Liver (tissue), 9 donors: ENCODE data around the gene DNASE2. TPM values are rescaled to one million over a fixed set of nuclear protein-coding genes. Genes with fewer than 3 reads are reported as not detected.
A peak's percentile ranks its signal among the peaks of the same experiment; 100 is the strongest.

Experiments used
- DNase-seq: peaks from one replicate; pipeline ENCODE4 v3.0.0-alpha.2; 2017; ENCODE audit warnings: low spot score
- H3K27ac ChIP-seq, 2 donors: one replicate each; pipeline ENCODE4 v1.7.0; 2013; ENCODE audit warnings: inconsistent platforms in 2 of 2, low read length in 2 of 2, control low read depth in 1 of 2, low read depth in 1 of 2, mild to moderate bottlenecking in 1 of 2
- H3K27me3 ChIP-seq, 4 donors: one replicate each; pipeline versions ENCODE4 v1.6.1 to v1.7.0; 2013; ENCODE audit warnings: low read length in 3 of 4, inconsistent platforms in 1 of 4, mild to moderate bottlenecking in 1 of 4, moderate library complexity in 1 of 4; ENCODE audit not compliant: control insufficient read depth in 4 of 4, insufficient read depth in 4 of 4
- H3K36me3 ChIP-seq, 4 donors: one replicate each; pipeline versions ENCODE4 v1.6.1 to v1.7.0; 2013; ENCODE audit warnings: low read length in 3 of 4, mild to moderate bottlenecking in 3 of 4, low read depth in 1 of 4, moderate library complexity in 1 of 4; ENCODE audit not compliant: control insufficient read depth in 4 of 4, insufficient read depth in 3 of 4
- H3K4me1 ChIP-seq, 4 donors: one replicate each; pipeline versions ENCODE4 v1.6.1 to v1.7.0; 2013; ENCODE audit warnings: low read length in 3 of 4, mild to moderate bottlenecking in 3 of 4, moderate library complexity in 1 of 4; ENCODE audit not compliant: control insufficient read depth in 4 of 4, insufficient read depth in 4 of 4
- H3K4me3 ChIP-seq, 3 donors: one replicate each; pipeline versions ENCODE4 v1.6.1 to v1.7.0; 2013; ENCODE audit warnings: low read length in 3 of 3, control low read depth in 1 of 3, low read depth in 1 of 3, mild to moderate bottlenecking in 1 of 3
- H3K9ac ChIP-seq, 2 donors: one replicate each; pipeline ENCODE4 v1.7.0; 2013; ENCODE audit warnings: low read length in 2 of 2, mild to moderate bottlenecking in 2 of 2, moderate library complexity in 2 of 2, control low read depth in 1 of 2, low read depth in 1 of 2
- H3K9me3 ChIP-seq, 4 donors: one replicate each; pipeline versions ENCODE4 v1.6.1 to v1.7.0; 2013; ENCODE audit warnings: low read length in 3 of 4; ENCODE audit not compliant: control insufficient read depth in 4 of 4
- ATF3 ChIP-seq: IDR thresholded peaks from 2 replicates; pipeline ENCODE4 v1.6.1; 2016; ENCODE audit warnings: antibody characterized with exemption
- CTCF ChIP-seq: fragments of 150-350 bp; IDR thresholded peaks from 2 replicates; pipeline ENCODE4 v1.5.1; 2017; ENCODE audit warnings: improper control_type of control experiment, low read depth, low read length; ENCODE audit not compliant: missing input control
- EGR1 ChIP-seq, 2 donors: IDR thresholded peaks; 2 replicates each; pipeline ENCODE4 v1.6.1; 2016 to 2018; ENCODE audit warnings: antibody characterized with exemption in 2 of 2, low read depth in 2 of 2
- FOXA1 ChIP-seq: IDR thresholded peaks from 2 replicates; pipeline ENCODE4 v1.6.1; 2016; ENCODE audit warnings: antibody characterized with exemption
- FOXA2 ChIP-seq: IDR thresholded peaks from 2 replicates; pipeline ENCODE4 v1.6.1; 2016; ENCODE audit warnings: antibody characterized with exemption
- GABPA ChIP-seq, 2 donors: IDR thresholded peaks in 1 of 2; conservative IDR thresholded peaks in 1 of 2; 2 replicates each; pipeline ENCODE4 v1.6.1; 2016; ENCODE audit warnings: antibody characterized with exemption in 2 of 2, mild to moderate bottlenecking in 1 of 2, moderate library complexity in 1 of 2
- HNF4A ChIP-seq, 2 donors: conservative IDR thresholded peaks; 2 replicates each; pipeline ENCODE4 v1.6.1; 2016; ENCODE audit warnings: antibody characterized with exemption in 2 of 2, mild to moderate bottlenecking in 2 of 2
- HNF4G ChIP-seq: IDR thresholded peaks from 2 replicates; pipeline ENCODE4 v1.6.1; 2016; ENCODE audit warnings: antibody characterized with exemption
- JUND ChIP-seq, 2 donors: IDR thresholded peaks; 2 replicates each; pipeline ENCODE4 v1.6.1; 2016; ENCODE audit warnings: antibody characterized with exemption in 2 of 2
- NR2F2 ChIP-seq: IDR thresholded peaks from 2 replicates; pipeline ENCODE4 v1.6.1; 2016; ENCODE audit warnings: antibody characterized with exemption
- RAD21 ChIP-seq, 2 donors: IDR thresholded peaks; 2 replicates each; pipeline ENCODE4 v1.6.1; 2016; ENCODE audit warnings: antibody characterized with exemption in 2 of 2, mild to moderate bottlenecking in 2 of 2
- REST ChIP-seq: IDR thresholded peaks from 2 replicates; pipeline ENCODE4 v1.6.1; 2016; ENCODE audit warnings: antibody characterized with exemption, mild to moderate bottlenecking
- RXRA ChIP-seq, 2 donors: IDR thresholded peaks; 2 replicates each; pipeline ENCODE4 v1.6.1; 2017 to 2018; ENCODE audit warnings: antibody characterized with exemption in 2 of 2, mild to moderate bottlenecking in 1 of 2
- SP1 ChIP-seq: IDR thresholded peaks from 2 replicates; pipeline ENCODE4 v1.6.1; 2018; ENCODE audit warnings: antibody characterized with exemption, mild to moderate bottlenecking
- TAF1 ChIP-seq: conservative IDR thresholded peaks from 2 replicates; pipeline ENCODE4 v1.6.1; 2016; ENCODE audit warnings: antibody characterized with exemption, mild to moderate bottlenecking
- YY1 ChIP-seq: IDR thresholded peaks from 2 replicates; pipeline ENCODE4 v1.6.1; 2016; ENCODE audit warnings: antibody characterized with exemption, mild to moderate bottlenecking
- ZBTB33 ChIP-seq: IDR thresholded peaks from 2 replicates; pipeline ENCODE4 v1.6.1; 2016; ENCODE audit warnings: antibody characterized with exemption
- WGBS: extraction: QIAGEN DNeasy Blood & Tissue Kit; methylation state at CpG from one replicate; pipeline ENCODE4 v1.1.7; 2013; 5-methylcytosine and 5-hydroxymethylcytosine counted together
- polyA plus RNA-seq, 2 donors: library from polyadenylated mRNA; stranded (reverse) in 1 of 2; unstranded in 1 of 2; fragments of 200-250 nt in 1 of 2; fragments of >200 nt in 1 of 2; fragmentation: Nextera tagmentation in 1 of 2; extraction: Ambion mirVana in 1 of 2; gene quantifications; one replicate each; pipeline versions ENCODE4 v1.2.1 to v1.2.3, GENCODE V29; 2013 to 2015
- total RNA-seq, 2 donors: library from RNA; depleted of rRNA; stranded (reverse); fragments of >200 nt; gene quantifications; one replicate each; pipeline ENCODE4 v1.2.3, GENCODE V29; 2014
- donor health status: healthy.
- donor health status: healthy.
- donor health status: healthy.
- donor health status: healthy.
- donor health status: healthy.

Gene DNASE2
- 10 to 100 TPM; 11.9 to 13.7 TPM for total RNA-seq
- 10 to 100 TPM; 11.3 to 18.4 TPM for polyA plus RNA-seq

- WGBS, result under 1% methylated on average over 38 of the region's 38 CpGs
- Histone ChIP-seq H3K4me3 (peak within 1 kb of the TSS; percentile 67 to 79 (median 73)), H3K27me3 (peaks cover 0 to 6% (median 0%) of the 10 kb centered on the region in 4 donors), H3K4me1 (peaks cover 2 to 23% (median 9%) of the 10 kb centered on the region in 4 donors), H3K36me3 (peaks cover 0 to 5% (median 2%) of the 10 kb centered on the region in 4 donors), H3K27ac (peak within 1 kb of the TSS; percentile 86 to 91), H3K9ac (peak within 1 kb of the TSS; percentile 69 to 75), H3K9me3 (peaks cover 5 to 21% (median 12%) of the 10 kb centered on the region in 4 donors)
- peak; percentile 88 for DNase-seq
- TF ChIP-seq REST (peak; percentile 62), ZBTB33 (peak; percentile 39), JUND (IDR thresholded peaks at IDR 0.05) (no peak), EGR1 (IDR thresholded peaks at IDR 0.05; ENCODE audit: low read depth in 2 of 2) (peak; percentile 54 to 84), RXRA (IDR thresholded peaks at IDR 0.05) (peak in 1 of 2 donors; percentile 59), NR2F2 (no peak), YY1 (peak; percentile 74), HNF4A (conservative IDR thresholded peaks at IDR 0.05) (peak in 1 of 2 donors; percentile 45), GABPA (IDR thresholded peaks at IDR 0.05 in 1 of 2, conservative IDR thresholded peaks at IDR 0.05 in 1 of 2) (peak in 1 of 2 donors; percentile 47), HNF4G (no peak), FOXA1 (no peak), FOXA2 (no peak), CTCF (no peak), RAD21 (IDR thresholded peaks at IDR 0.05) (peak in 1 of 2 donors; percentile 28), ATF3 (peak; percentile 40), SP1 (peak; percentile 83), TAF1 (peak; percentile 66)
Measured at GRCh38 chr19:12881172-12881808, at the start of gene DNASE2. TSS of gene DNASE2 (minus strand) at chr19:12881449. CDS start at chr19:12881375, 74 bp downstream.
